WTC11 (cell line): Measurements from ENCODE around the gene EIF3L. TPM values are rescaled to one million over a fixed set of nuclear protein-coding genes. Genes with fewer than 3 reads are reported as not detected.

Experiments used
- ATAC-seq: fragments of 200-7000 bp; cut with Tn5 transposase; 2 replicates; pipeline ENCODE4 v1.10.0; 2021; ENCODE audit warnings: mild to moderate bottlenecking, moderate library complexity
- Bru-seq: library from RNA; stranded (reverse); fragments of 400-500 nt; gene quantifications from one replicate; lab custom pipeline; 2021; lab: Mats Ljungman, UMichigan
- CTCF ChIA-PET: fragments of 300-600 bp; sonication (Branson Sonifier 250); formaldehyde crosslinking; loops from one replicate; lab custom pipeline; 2021; ENCODE audit warnings: antibody characterized with exemption; lab: Charles Lee
- POLR2A ChIA-PET: fragments of 350-600 bp; sonication (Branson Sonifier 250); formaldehyde crosslinking; loops from one replicate; lab custom pipeline; 2021; ENCODE audit warnings: antibody characterized with exemption; lab: Charles Lee
- DNase-seq: peaks from one replicate; pipeline ENCODE4 v3.0.0; 2021; ENCODE audit warnings: low spot score
- H3K27ac Mint-ChIP-seq: 2 replicates; pipeline ENCODE4 v1.8.0; 2021; ENCODE audit warnings: mixed read lengths
- H3K27me3 Mint-ChIP-seq: 2 replicates; pipeline ENCODE4 v1.8.0; 2021; ENCODE audit warnings: low read depth, mild to moderate bottlenecking, moderate library complexity, mixed read lengths
- H3K36me3 Mint-ChIP-seq: 2 replicates; pipeline ENCODE4 v1.8.0; 2021; ENCODE audit warnings: mixed read lengths
- H3K4me1 Mint-ChIP-seq: 2 replicates; pipeline ENCODE4 v1.8.0; 2022; ENCODE audit warnings: mixed read lengths
- H3K4me3 Mint-ChIP-seq: 2 replicates; pipeline ENCODE4 v1.8.0; 2021; ENCODE audit warnings: mild to moderate bottlenecking, moderate library complexity, mixed read lengths
- H3K9me3 Mint-ChIP-seq: 2 replicates; pipeline ENCODE4 v1.8.0; 2021; ENCODE audit warnings: mixed read lengths
- ATF1 ChIP-seq: sonication (generic); formaldehyde crosslinking; IDR thresholded peaks from 2 replicates; pipeline ENCODE4 v1.8.1; 2023; ENCODE audit warnings: mild to moderate bottlenecking, moderate library complexity, missing genetic modification reagents
- CREM ChIP-seq: sonication (generic); formaldehyde crosslinking; IDR thresholded peaks from 2 replicates; pipeline ENCODE4 v1.8.1; 2022; ENCODE audit warnings: mild to moderate bottlenecking, missing genetic modification reagents, moderate library complexity
- EMX1 ChIP-seq: fragments of 250-450 bp; sonication (Bioruptor Pico); IDR thresholded peaks from 2 replicates; pipeline ENCODE4 v1.8.0; 2021; ENCODE audit warnings: mild to moderate bottlenecking
- ERG ChIP-seq: fragments of 250-450 bp; sonication (Bioruptor Pico); IDR thresholded peaks from 2 replicates; pipeline ENCODE4 v1.8.0; 2021; ENCODE audit warnings: mild to moderate bottlenecking
- ESRRA ChIP-seq: sonication (generic); formaldehyde crosslinking; IDR thresholded peaks from 2 replicates; pipeline ENCODE4 v1.8.1; 2022; ENCODE audit warnings: mild to moderate bottlenecking, missing genetic modification reagents, borderline replicate concordance
- FOXK1 ChIP-seq: sonication (generic); formaldehyde crosslinking; IDR thresholded peaks from 2 replicates; pipeline ENCODE4 v1.8.0; 2022; ENCODE audit warnings: mild to moderate bottlenecking, moderate library complexity, missing genetic modification reagents
- FOXP1 ChIP-seq: sonication (generic); formaldehyde crosslinking; IDR thresholded peaks from 2 replicates; pipeline ENCODE4 v1.8.0; 2022; ENCODE audit warnings: missing genetic modification reagents, mild to moderate bottlenecking, moderate library complexity, borderline replicate concordance
- GABPB1 ChIP-seq: sonication (generic); formaldehyde crosslinking; IDR thresholded peaks from 2 replicates; pipeline ENCODE4 v1.8.1; 2023; ENCODE audit warnings: mild to moderate bottlenecking, missing genetic modification reagents
- HMGXB4 ChIP-seq: sonication (generic); formaldehyde crosslinking; IDR thresholded peaks from 2 replicates; pipeline ENCODE4 v1.8.1; 2023; ENCODE audit warnings: mild to moderate bottlenecking, moderate library complexity, missing genetic modification reagents
- KAT7 ChIP-seq: sonication (generic); formaldehyde crosslinking; IDR thresholded peaks from 2 replicates; pipeline ENCODE4 v1.8.1; 2023; ENCODE audit warnings: missing genetic modification reagents, mild to moderate bottlenecking, borderline replicate concordance
- MAX ChIP-seq: sonication (generic); formaldehyde crosslinking; IDR thresholded peaks from 2 replicates; pipeline ENCODE4 v1.8.0; 2022; ENCODE audit warnings: mild to moderate bottlenecking, missing genetic modification reagents
- NFYB ChIP-seq: sonication (generic); formaldehyde crosslinking; conservative IDR thresholded peaks from 2 replicates; pipeline ENCODE4 v1.8.0; 2022; ENCODE audit warnings: low read depth, missing genetic modification reagents
- OVOL2 ChIP-seq: fragments of 250-450 bp; sonication (Bioruptor Pico); IDR thresholded peaks from 2 replicates; pipeline ENCODE4 v1.9.0; 2021; ENCODE audit warnings: mild to moderate bottlenecking, borderline replicate concordance
- PREB ChIP-seq: sonication (generic); formaldehyde crosslinking; IDR thresholded peaks from 2 replicates; pipeline ENCODE4 v1.8.1; 2022; ENCODE audit warnings: mild to moderate bottlenecking, missing genetic modification reagents, moderate library complexity, borderline replicate concordance
- RELA ChIP-seq: sonication (generic); formaldehyde crosslinking; IDR thresholded peaks from 2 replicates; pipeline ENCODE4 v1.8.1; 2022; ENCODE audit warnings: missing genetic modification reagents, mild to moderate bottlenecking, borderline replicate concordance
- SP1 ChIP-seq: sonication (generic); formaldehyde crosslinking; conservative IDR thresholded peaks from 2 replicates; pipeline ENCODE4 v1.8.1; 2022; ENCODE audit warnings: missing genetic modification reagents
- STAT6 ChIP-seq: sonication (generic); formaldehyde crosslinking; conservative IDR thresholded peaks from 2 replicates; pipeline ENCODE4 v1.8.1; 2023; ENCODE audit warnings: mild to moderate bottlenecking, low read depth, missing genetic modification reagents, moderate library complexity
- TEAD1 ChIP-seq: sonication (generic); formaldehyde crosslinking; IDR thresholded peaks from 2 replicates; pipeline ENCODE4 v1.8.0; 2022; ENCODE audit warnings: mild to moderate bottlenecking, missing genetic modification reagents
- ZBTB21 ChIP-seq: sonication (generic); formaldehyde crosslinking; IDR thresholded peaks from 2 replicates; pipeline ENCODE4 v1.8.1; 2023; ENCODE audit warnings: mild to moderate bottlenecking, missing genetic modification reagents, borderline replicate concordance
- ZNF121 ChIP-seq: sonication (generic); formaldehyde crosslinking; IDR thresholded peaks from 2 replicates; pipeline ENCODE4 v1.8.0; 2023; ENCODE audit warnings: missing genetic modification reagents
- long read RNA-seq, 3 experiments: library from RNA in 1 of 3; library from capped mRNA in 1 of 3; library from polyadenylated mRNA in 1 of 3; unstranded in 2 of 3; stranded (forward) in 1 of 3; transcript quantifications; one replicate each; pipeline ENCODE4 v2.0.0, GENCODE V29; 2021
- total RNA-seq: library from RNA; stranded (reverse); gene quantifications from 3 replicates; pipeline ENCODE4 v1.2.3, GENCODE V29; 2021
- TF ChIP-seq, protein P1 (sequence below): sonication (generic); formaldehyde crosslinking; IDR thresholded peaks from 2 replicates; pipeline ENCODE4 v1.8.0; 2022; ENCODE audit warnings: mild to moderate bottlenecking, missing genetic modification reagents
- TF ChIP-seq, protein P2 (sequence below): sonication (generic); formaldehyde crosslinking; IDR thresholded peaks from 2 replicates; pipeline ENCODE4 v1.8.1; 2023; ENCODE audit warnings: mild to moderate bottlenecking, missing genetic modification reagents
- TF ChIP-seq, protein P3 (sequence below): sonication (generic); formaldehyde crosslinking; conservative IDR thresholded peaks from 2 replicates; pipeline ENCODE4 v1.8.1; 2022; ENCODE audit warnings: mild to moderate bottlenecking, missing genetic modification reagents

The EIF3L gene
- 611 to 645 TPM (median 645 TPM) in 3 replicates for total RNA-seq
- Bru-seq, nascent RNA, result percentile 90 among the genes with signal in this experiment
- long read RNA-seq, experiment 1, transcript EIF3L-213 (6 exons, 1,294 nt), result minor isoform, 6 of 1,259 reads
- long read RNA-seq, experiment 1, transcript EIF3L-203 (13 exons, 3,220 nt), result major isoform, 1,114 of 1,259 reads
- long read RNA-seq, experiment 1, partial matches to known transcripts, result 74 of 1,259 reads
- long read RNA-seq, experiment 1, other reads (novel, unspliced or antisense), result 62 of 1,259 reads
- long read RNA-seq, experiment 2, transcript EIF3L-209 (2 exons, 348 nt), result minor isoform, 9 of 735 reads
- long read RNA-seq, experiment 2, transcript EIF3L-203 (13 exons, 3,220 nt), result major isoform, 293 of 735 reads
- long read RNA-seq, experiment 2, transcript EIF3L-213 (6 exons, 1,294 nt), result minor isoform, 18 of 735 reads
- long read RNA-seq, experiment 2, partial matches to known transcripts, result 199 of 735 reads
- long read RNA-seq, experiment 2, other reads (novel, unspliced or antisense), result 215 of 735 reads
- long read RNA-seq, experiment 3, transcript EIF3L-203 (13 exons, 3,220 nt), result major isoform, 1,319 of 1,480 reads
- long read RNA-seq, experiment 3, partial matches to known transcripts, result 59 of 1,480 reads
- long read RNA-seq, experiment 3, other reads (novel, unspliced or antisense), result 101 of 1,480 reads

- POLR2A ChIA-PET, result no interaction called here
- peaks cover 32% of the 10 kb centered on the region for H3K36me3 Mint-ChIP-seq
- TF ChIP-seq RELA (CRISPR knock-in tag) (0 out of 2 replicates have a peak, but pooled peaks have one; percentile 50), PREB (no peak), ATF1 (CRISPR knock-in tag) (peak; percentile 73; the same call in 1 of the 2 replicates), ERG (CRISPR knock-in tag) (no peak), ESRRA (CRISPR knock-in tag) (no peak), ZBTB21 (peak; percentile 63; the same call in 1 of the 2 replicates), STAT6 (CRISPR knock-in tag) (0 out of 2 replicates have a peak, but pooled peaks have one; percentile 73), SP1 (CRISPR knock-in tag) (peak; percentile 64), OVOL2 (CRISPR knock-in tag) (no peak), FOXK1 (CRISPR knock-in tag) (peak; percentile 80), CREM (CRISPR knock-in tag) (peak; percentile 72), GABPB1 (CRISPR knock-in tag) (peak; percentile 72), HMGXB4 (peak; percentile 71; the same call in 1 of the 2 replicates), NFYB (CRISPR knock-in tag) (no peak), TEAD1 (CRISPR knock-in tag) (peak; percentile 87; the same call in 1 of the 2 replicates), EMX1 (CRISPR knock-in tag) (no peak), KAT7 (CRISPR knock-in tag) (0 out of 2 replicates have a peak, but pooled peaks have one; percentile 52), ZNF121 (CRISPR knock-in tag) (no peak), MAX (CRISPR knock-in tag) (peak; percentile 83), FOXP1 (CRISPR knock-in tag) (peak; percentile 80; the same call in 1 of the 2 replicates)
- TF ChIP-seq, protein P1, sequence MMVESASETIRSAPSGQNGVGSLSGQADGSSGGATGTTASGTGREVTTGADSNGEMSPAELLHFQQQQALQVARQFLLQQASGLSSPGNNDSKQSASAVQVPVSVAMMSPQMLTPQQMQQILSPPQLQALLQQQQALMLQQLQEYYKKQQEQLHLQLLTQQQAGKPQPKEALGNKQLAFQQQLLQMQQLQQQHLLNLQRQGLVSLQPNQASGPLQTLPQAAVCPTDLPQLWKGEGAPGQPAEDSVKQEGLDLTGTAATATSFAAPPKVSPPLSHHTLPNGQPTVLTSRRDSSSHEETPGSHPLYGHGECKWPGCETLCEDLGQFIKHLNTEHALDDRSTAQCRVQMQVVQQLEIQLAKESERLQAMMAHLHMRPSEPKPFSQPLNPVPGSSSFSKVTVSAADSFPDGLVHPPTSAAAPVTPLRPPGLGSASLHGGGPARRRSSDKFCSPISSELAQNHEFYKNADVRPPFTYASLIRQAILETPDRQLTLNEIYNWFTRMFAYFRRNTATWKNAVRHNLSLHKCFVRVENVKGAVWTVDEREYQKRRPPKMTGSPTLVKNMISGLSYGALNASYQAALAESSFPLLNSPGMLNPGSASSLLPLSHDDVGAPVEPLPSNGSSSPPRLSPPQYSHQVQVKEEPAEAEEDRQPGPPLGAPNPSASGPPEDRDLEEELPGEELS (CRISPR knock-in tag), result 0 out of 2 replicates have a peak, but pooled peaks have one; percentile 64
- TF ChIP-seq, protein P2, sequence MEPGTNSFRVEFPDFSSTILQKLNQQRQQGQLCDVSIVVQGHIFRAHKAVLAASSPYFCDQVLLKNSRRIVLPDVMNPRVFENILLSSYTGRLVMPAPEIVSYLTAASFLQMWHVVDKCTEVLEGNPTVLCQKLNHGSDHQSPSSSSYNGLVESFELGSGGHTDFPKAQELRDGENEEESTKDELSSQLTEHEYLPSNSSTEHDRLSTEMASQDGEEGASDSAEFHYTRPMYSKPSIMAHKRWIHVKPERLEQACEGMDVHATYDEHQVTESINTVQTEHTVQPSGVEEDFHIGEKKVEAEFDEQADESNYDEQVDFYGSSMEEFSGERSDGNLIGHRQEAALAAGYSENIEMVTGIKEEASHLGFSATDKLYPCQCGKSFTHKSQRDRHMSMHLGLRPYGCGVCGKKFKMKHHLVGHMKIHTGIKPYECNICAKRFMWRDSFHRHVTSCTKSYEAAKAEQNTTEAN (CRISPR knock-in tag), result no peak
- TF ChIP-seq, protein P3, sequence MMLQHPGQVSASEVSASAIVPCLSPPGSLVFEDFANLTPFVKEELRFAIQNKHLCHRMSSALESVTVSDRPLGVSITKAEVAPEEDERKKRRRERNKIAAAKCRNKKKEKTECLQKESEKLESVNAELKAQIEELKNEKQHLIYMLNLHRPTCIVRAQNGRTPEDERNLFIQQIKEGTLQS, result no peak
Measured at GRCh38 chr22:37849089-37849751, at the start of gene EIF3L. TSS of gene EIF3L (plus strand) at chr22:37849419. CDS start at chr22:37849450, 31 bp downstream.

More at GRCh38 chr22:37849089-37849751, at the start of gene EIF3L:
- peak; percentile 67 for ATAC-seq
- H3K27me3 Mint-ChIP-seq, result no peaks in the 10 kb centered on the region
- CTCF ChIA-PET, result interaction anchor here (1.2 to 2.1 kb wide), 3 partner anchors 14 to 42 kb away, joined by 3 to 7 read pairs (median 6); partner anchors contain the start of gene GCAT
- peaks cover 5% of the 10 kb centered on the region; the same call in 1 of the 2 replicates for H3K9me3 Mint-ChIP-seq
- H3K4me1 Mint-ChIP-seq, result peaks cover 21% of the 10 kb centered on the region
- peak within 1 kb of the TSS; percentile 84 for H3K4me3 Mint-ChIP-seq
- H3K27ac Mint-ChIP-seq, result peak within 1 kb of the TSS; percentile 93
- peak; percentile 85 for DNase-seq
